ENCODE measurements around the gene CD274. TPM values are rescaled to one million over a fixed set of nuclear protein-coding genes. Genes with fewer than 3 reads are reported as not detected.
"Not testable (repeated sequence)": the region's sequence is repeated elsewhere in the genome, so short reads cannot be mapped to it uniquely, and the experiment has no call there.

CD274 gene
- total RNA-seq, 1 experiment from 2014 or later, result 2.5 TPM

DNA sequence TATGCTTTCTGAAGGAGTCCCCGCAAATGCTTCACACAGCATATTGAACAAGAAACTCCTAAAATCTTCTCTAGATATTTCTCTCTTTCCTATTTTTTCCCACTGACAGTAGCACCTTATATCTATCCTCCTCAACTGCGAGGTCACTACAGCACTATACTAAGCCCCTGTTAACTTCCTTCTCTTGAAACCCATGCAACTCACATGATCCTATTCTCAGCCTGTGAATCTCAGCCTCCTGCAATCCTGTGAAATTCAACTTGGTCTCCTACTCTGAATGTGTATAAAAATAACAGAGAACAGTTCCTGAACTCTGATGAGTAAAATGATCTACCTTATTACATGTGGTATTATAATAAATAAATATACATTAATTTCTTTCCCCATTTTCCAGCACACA is 6.5 kb upstream of the CD274 start:
- no peak overlapping the region for H2AFZ ChIP-seq (ENCODE audit: low read depth, low read length, poor library complexity, severe bottlenecking)
- no peaks in the 10 kb centered on the region for H3K36me3 ChIP-seq (ENCODE audit: control insufficient read depth in 1 of 2, insufficient read depth in 2 of 2, low read length in 2 of 2)
- ATAC-seq (no peak), DNase-seq (ENCODE audit: low read depth, low spot score) (no peak)
- H3K9me2 ChIP-seq (ENCODE audit: insufficient read depth), result no peaks in the 10 kb centered on the region
- H3K4me1 ChIP-seq (ENCODE audit: control insufficient read depth in 1 of 2, insufficient read depth in 2 of 2, low read length in 2 of 2), result peaks cover 7 to 27% of the 10 kb centered on the region in 2 experiments
- BruUV-seq (replicated peaks), result no TSS peak
- TF ChIP-seq, protein P1, sequence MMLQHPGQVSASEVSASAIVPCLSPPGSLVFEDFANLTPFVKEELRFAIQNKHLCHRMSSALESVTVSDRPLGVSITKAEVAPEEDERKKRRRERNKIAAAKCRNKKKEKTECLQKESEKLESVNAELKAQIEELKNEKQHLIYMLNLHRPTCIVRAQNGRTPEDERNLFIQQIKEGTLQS (IDR thresholded peaks at IDR 0.05), result no peak
- TF ChIP-seq ZNF274 (IDR thresholded peaks at IDR 0.05; ENCODE audit: low read depth, low read length), result no peak
- ChIA-PET CTCF (interaction anchor here (1.3 to 3.0 kb wide), 2 partner anchors 11 to 258 kb away, joined by 3 to 22 read pairs; no protein-coding TSS in a partner anchor), RAD21 (ENCODE audit: low non-redundant PET in 1 of 2, low total read pairs in 2 of 2, uncharacterized antibody in 2 of 2, unreplicated experiment in 2 of 2) (no interaction called here), POLR2A (no interaction called here)
- intact Hi-C loops (cut with micrococcal nuclease), result loop anchor here (5.0 to 10.0 kb wide), 4 partner anchors 257 to 839 kb away; partner anchors contain the start of genes INSL6 and JAK2
- H3K9me3 ChIP-seq (ENCODE audit: control insufficient read depth in 1 of 2, insufficient read depth in 1 of 2, low read depth in 1 of 2, low read length in 2 of 2), result no peaks in the 10 kb centered on the region
- H4K20me1 ChIP-seq (ENCODE audit: insufficient read depth), result no peaks in the 10 kb centered on the region
- H3K27ac ChIP-seq (ENCODE audit: low read depth, low read length), result no peak overlapping the region
- no peak overlapping the region for H3K9ac ChIP-seq (ENCODE audit: low read length)
- no peak overlapping the region for H3K4me3 ChIP-seq (replicated peaks in 1 of 2; ENCODE audit: low read depth in 1 of 2, low read length in 2 of 2)
- no peaks in the 10 kb centered on the region for H3K79me2 ChIP-seq (ENCODE audit: insufficient read depth, low read length)
- no peaks in the 10 kb centered on the region for H3K27me3 ChIP-seq (ENCODE audit: insufficient read depth, low read length)
- no peak overlapping the region for H3K4me2 ChIP-seq (ENCODE audit: low read length)

DNA sequence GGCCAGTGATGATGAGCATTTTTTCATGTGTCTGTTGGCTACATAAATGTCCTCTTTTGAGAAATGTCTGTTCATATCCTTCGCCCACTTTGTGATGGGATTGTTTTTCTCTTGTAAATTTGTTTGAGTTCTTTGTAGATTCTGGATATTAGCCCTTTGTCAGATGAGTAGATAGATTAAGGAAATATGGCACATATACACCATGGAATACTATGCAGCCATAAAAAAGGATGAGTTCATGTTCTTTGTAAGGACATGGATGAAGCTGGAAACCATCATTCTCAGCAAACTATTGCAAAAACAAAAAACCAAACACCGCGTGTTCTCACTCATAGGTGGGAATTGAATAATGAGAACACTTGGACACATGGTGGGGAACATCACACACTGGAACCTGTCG is 5.2 kb upstream of the CD274 start:
- H3K9me2 ChIP-seq (ENCODE audit: insufficient read depth); DNase-seq (ENCODE audit: low read depth, low spot score); H3K9ac ChIP-seq (ENCODE audit: low read length); H3K4me3 ChIP-seq (replicated peaks in 1 of 2; ENCODE audit: low read depth in 1 of 2, low read length in 2 of 2); RAD21 ChIA-PET (ENCODE audit: low non-redundant PET in 1 of 2, low total read pairs in 2 of 2, uncharacterized antibody in 2 of 2, unreplicated experiment in 2 of 2); H3K9me3 ChIP-seq (ENCODE audit: control insufficient read depth in 1 of 2, insufficient read depth in 1 of 2, low read depth in 1 of 2, low read length in 2 of 2); H2AFZ ChIP-seq (ENCODE audit: low read depth, low read length, poor library complexity, severe bottlenecking); H4K20me1 ChIP-seq (ENCODE audit: insufficient read depth); BruUV-seq (replicated peaks); POLR2A ChIA-PET; H3K27me3 ChIP-seq (ENCODE audit: insufficient read depth, low read length); H3K36me3 ChIP-seq (ENCODE audit: control insufficient read depth in 1 of 2, insufficient read depth in 2 of 2, low read length in 2 of 2); H3K79me2 ChIP-seq (ENCODE audit: insufficient read depth, low read length); ATAC-seq; H3K4me2 ChIP-seq (ENCODE audit: low read length); H3K27ac ChIP-seq (ENCODE audit: low read depth, low read length); CTCF ChIA-PET: not testable (repeated sequence)
- H3K4me1 ChIP-seq (ENCODE audit: control insufficient read depth in 1 of 2, insufficient read depth in 2 of 2, low read length in 2 of 2), result peaks cover 7 to 34% of the 10 kb centered on the region in 2 experiments
- intact Hi-C loops (cut with micrococcal nuclease), result loop anchor here (10.0 kb wide), 1 partner anchor 840 kb away; no protein-coding TSS in a partner anchor
